ENCODE measurements around the gene CMIP. TPM values are rescaled to one million over a fixed set of nuclear protein-coding genes. Genes with fewer than 3 reads are reported as not detected.

Gene CMIP
- total RNA-seq, 1 experiment from 2014 or later: 12.7 TPM

- no peaks in the 10 kb centered on the region for H3K79me2 ChIP-seq (ENCODE audit: low read length)
- H3K9ac ChIP-seq (ENCODE audit: low read length): peak overlapping the region; percentile 25
- H3K9me3 ChIP-seq (ENCODE audit: low read length): no peaks in the 10 kb centered on the region
- peak overlapping the region; percentile 25 for H2AFZ ChIP-seq (ENCODE audit: low read length)
- peak; percentile 72 for DNase-seq
- no peak overlapping the region for H3K27ac ChIP-seq (ENCODE audit: low read length)
- H3K9me2 ChIP-seq (replicated peaks; ENCODE audit: insufficient read depth, low read length): no peaks in the 10 kb centered on the region
- no peaks in the 10 kb centered on the region for H3K36me3 ChIP-seq (ENCODE audit: insufficient read depth, low read length)
- H3K27me3 ChIP-seq (ENCODE audit: low read length): no peaks in the 10 kb centered on the region
- peak overlapping the region; percentile 55; the same call in 1 of the 2 replicates for H3K4me3 ChIP-seq (ENCODE audit: low read length)
- peak overlapping the region; percentile 74 for H3K4me2 ChIP-seq (ENCODE audit: low read depth, low read length, poor library complexity, severe bottlenecking)
- H4K20me1 ChIP-seq (ENCODE audit: insufficient read depth, low read depth, low read length): no peaks in the 10 kb centered on the region
- peaks cover 18% of the 10 kb centered on the region for H3K4me1 ChIP-seq (ENCODE audit: low read length)
Measured at GRCh38 chr16:81730090-81731051, 285.8 kb downstream of the CMIP start.

DNA sequence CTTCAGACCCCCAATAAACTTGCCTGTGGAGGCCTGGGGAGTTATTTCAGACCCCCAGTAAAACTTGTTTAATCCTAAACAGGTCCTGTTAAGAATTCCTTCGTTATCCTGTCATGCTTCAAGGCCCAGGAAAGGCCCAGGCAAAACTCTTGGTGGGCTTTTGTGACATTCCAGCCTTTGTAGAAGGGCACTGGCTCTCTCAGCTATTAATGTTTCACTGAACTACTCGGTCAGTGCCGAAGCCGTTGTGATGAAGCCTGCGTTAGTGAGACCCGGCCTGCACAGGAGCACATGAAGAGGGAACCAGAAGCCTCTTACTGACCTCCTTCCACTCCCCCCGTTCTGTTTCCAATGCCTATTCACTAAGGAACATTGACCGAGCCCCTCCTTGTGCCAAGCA is 287.0 kb downstream of the CMIP start:
- Histone ChIP-seq H3K27ac (ENCODE audit: low read length) (no peak overlapping the region), H3K9ac (ENCODE audit: low read length) (no peak overlapping the region), H4K20me1 (ENCODE audit: insufficient read depth, low read depth, low read length) (no peaks in the 10 kb centered on the region), H3K9me2 (replicated peaks; ENCODE audit: insufficient read depth, low read length) (no peaks in the 10 kb centered on the region), H2AFZ (ENCODE audit: low read length) (no peak overlapping the region), H3K27me3 (ENCODE audit: low read length) (no peaks in the 10 kb centered on the region), H3K36me3 (ENCODE audit: insufficient read depth, low read length) (no peaks in the 10 kb centered on the region), H3K9me3 (ENCODE audit: low read length) (no peaks in the 10 kb centered on the region), H3K4me3 (ENCODE audit: low read length) (no peak overlapping the region), H3K4me1 (ENCODE audit: low read length) (peaks cover 18% of the 10 kb centered on the region), H3K4me2 (ENCODE audit: low read depth, low read length, poor library complexity, severe bottlenecking) (no peak overlapping the region), H3K79me2 (ENCODE audit: low read length) (no peaks in the 10 kb centered on the region)
- no peak for DNase-seq

DNA sequence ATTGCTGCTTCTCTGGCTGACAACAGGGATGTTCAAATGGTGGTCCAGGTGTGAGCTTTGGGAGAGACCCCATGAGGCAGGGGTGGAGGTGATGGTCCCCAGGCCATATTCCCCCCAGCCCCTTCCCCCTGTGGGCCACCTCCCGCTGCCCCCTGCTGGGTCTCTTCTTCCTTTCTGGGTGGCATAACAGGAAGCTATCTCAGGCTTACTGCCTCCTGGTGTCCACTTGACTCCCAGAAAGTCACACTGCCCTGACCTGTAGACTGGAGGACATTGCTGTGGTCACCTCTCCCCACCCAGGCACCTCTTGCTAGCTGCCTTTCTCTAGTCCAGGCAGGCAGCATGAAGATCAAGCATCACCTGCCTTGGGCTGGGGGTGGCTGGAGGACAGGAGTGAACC is 288.1 kb downstream of the CMIP start:
- H3K4me2 ChIP-seq (ENCODE audit: low read depth, low read length, poor library complexity, severe bottlenecking): no peak overlapping the region
- DNase-seq: no peak
- no peaks in the 10 kb centered on the region for H3K9me3 ChIP-seq (ENCODE audit: low read length)
- H3K27ac ChIP-seq (ENCODE audit: low read length): no peak overlapping the region
- H3K36me3 ChIP-seq (ENCODE audit: insufficient read depth, low read length): no peaks in the 10 kb centered on the region
- H3K4me3 ChIP-seq (ENCODE audit: low read length): no peak overlapping the region
- H2AFZ ChIP-seq (ENCODE audit: low read length): no peak overlapping the region
- no peaks in the 10 kb centered on the region for H4K20me1 ChIP-seq (ENCODE audit: insufficient read depth, low read depth, low read length)
- peaks cover 17% of the 10 kb centered on the region for H3K4me1 ChIP-seq (ENCODE audit: low read length)
- no peaks in the 10 kb centered on the region for H3K9me2 ChIP-seq (replicated peaks; ENCODE audit: insufficient read depth, low read length)
- H3K79me2 ChIP-seq (ENCODE audit: low read length): no peaks in the 10 kb centered on the region
- H3K27me3 ChIP-seq (ENCODE audit: low read length): no peaks in the 10 kb centered on the region
- H3K9ac ChIP-seq (ENCODE audit: low read length): no peak overlapping the region

DNA sequence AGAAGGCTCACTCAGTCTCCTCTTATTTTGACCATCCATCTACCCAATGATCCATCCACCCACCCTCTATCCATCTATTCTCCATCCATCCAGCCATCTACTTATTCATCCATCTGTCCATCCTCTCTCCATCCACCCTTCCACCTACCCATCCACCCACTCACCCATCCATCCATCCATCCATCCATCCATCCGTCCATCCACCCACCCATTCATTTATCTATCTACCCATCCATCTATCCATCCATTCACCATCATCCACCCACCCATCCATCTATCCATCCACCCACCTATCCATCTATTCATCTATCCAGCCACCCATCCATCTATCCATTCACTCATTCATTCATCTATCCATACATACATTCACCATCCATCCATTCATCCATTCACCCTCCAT is 288.7 kb downstream of the CMIP start:
- no peaks in the 10 kb centered on the region for H3K36me3 ChIP-seq (ENCODE audit: insufficient read depth, low read length)
- no peak overlapping the region for H2AFZ ChIP-seq (ENCODE audit: low read length)
- H3K4me3 ChIP-seq (ENCODE audit: low read length): no peak overlapping the region
- no peaks in the 10 kb centered on the region for H3K9me3 ChIP-seq (ENCODE audit: low read length)
- no peak overlapping the region for H3K9ac ChIP-seq (ENCODE audit: low read length)
- no peaks in the 10 kb centered on the region for H3K27me3 ChIP-seq (ENCODE audit: low read length)
- no peak for DNase-seq
- H4K20me1 ChIP-seq (ENCODE audit: insufficient read depth, low read depth, low read length): no peaks in the 10 kb centered on the region
- no peaks in the 10 kb centered on the region for H3K79me2 ChIP-seq (ENCODE audit: low read length)
- H3K4me2 ChIP-seq (ENCODE audit: low read depth, low read length, poor library complexity, severe bottlenecking): no peak overlapping the region
- peaks cover 21% of the 10 kb centered on the region for H3K4me1 ChIP-seq (ENCODE audit: low read length)
- H3K27ac ChIP-seq (ENCODE audit: low read length): no peak overlapping the region
- no peaks in the 10 kb centered on the region for H3K9me2 ChIP-seq (replicated peaks; ENCODE audit: insufficient read depth, low read length)

- Histone ChIP-seq H3K9me2 (replicated peaks; ENCODE audit: insufficient read depth, low read length) (no peaks in the 10 kb centered on the region), H3K4me3 (ENCODE audit: low read length) (no peak overlapping the region), H3K4me2 (ENCODE audit: low read depth, low read length, poor library complexity, severe bottlenecking) (no peak overlapping the region), H3K27me3 (ENCODE audit: low read length) (no peaks in the 10 kb centered on the region), H2AFZ (ENCODE audit: low read length) (no peak overlapping the region), H3K9me3 (ENCODE audit: low read length) (no peaks in the 10 kb centered on the region), H3K9ac (ENCODE audit: low read length) (no peak overlapping the region), H3K4me1 (ENCODE audit: low read length) (peaks cover 36% of the 10 kb centered on the region), H3K27ac (ENCODE audit: low read length) (no peak overlapping the region), H3K36me3 (ENCODE audit: insufficient read depth, low read length) (no peaks in the 10 kb centered on the region), H4K20me1 (ENCODE audit: insufficient read depth, low read depth, low read length) (no peaks in the 10 kb centered on the region), H3K79me2 (ENCODE audit: low read length) (peaks cover 8% of the 10 kb centered on the region)
- no peak for DNase-seq
Measured at GRCh38 chr16:81734632-81735434, 290.2 kb downstream of the CMIP start.

DNA sequence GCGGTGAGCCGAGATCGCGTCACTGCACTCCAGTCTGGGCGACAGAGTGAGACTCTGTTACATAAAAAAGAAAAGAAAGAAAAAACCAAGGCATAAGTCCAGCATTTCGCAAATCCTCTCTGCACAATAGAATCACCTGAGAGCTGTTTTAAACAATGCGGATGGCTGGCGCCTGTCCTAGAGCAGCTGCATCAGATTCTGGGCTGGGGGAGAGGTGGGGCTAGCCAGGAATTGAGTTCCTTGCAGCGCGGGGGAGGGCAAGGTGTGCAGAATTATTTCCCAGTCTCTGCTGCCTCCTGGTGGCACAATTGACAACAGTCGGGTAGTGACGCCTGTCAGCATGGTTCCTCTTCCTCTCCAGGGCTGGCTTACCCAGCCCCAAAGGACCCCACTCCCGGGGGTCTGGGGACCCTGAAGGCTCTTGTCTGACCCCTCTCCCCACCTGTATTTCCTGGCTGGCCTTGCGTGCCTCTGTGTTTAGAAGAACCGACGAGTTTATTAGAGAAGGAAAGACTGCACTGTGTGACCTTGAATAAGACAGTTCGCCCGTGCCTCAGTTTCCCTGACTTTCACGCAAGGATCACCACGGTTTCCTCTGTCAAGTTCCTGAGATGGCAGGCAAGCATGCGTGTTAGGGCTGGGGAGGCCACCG is 293.4 kb downstream of the CMIP start:
- Histone ChIP-seq H3K9me2 (replicated peaks; ENCODE audit: insufficient read depth, low read length) (no peaks in the 10 kb centered on the region), H3K9ac (ENCODE audit: low read length) (peak overlapping the region; percentile 97), H3K4me3 (ENCODE audit: low read length) (peak overlapping the region; percentile 86), H4K20me1 (ENCODE audit: insufficient read depth, low read depth, low read length) (no peaks in the 10 kb centered on the region), H2AFZ (ENCODE audit: low read length) (peak overlapping the region; percentile 37; the same call in 1 of the 2 replicates), H3K27ac (ENCODE audit: low read length) (peak overlapping the region; percentile 97), H3K9me3 (ENCODE audit: low read length) (no peaks in the 10 kb centered on the region), H3K4me1 (ENCODE audit: low read length) (peaks cover 52% of the 10 kb centered on the region), H3K27me3 (ENCODE audit: low read length) (no peaks in the 10 kb centered on the region), H3K79me2 (ENCODE audit: low read length) (peaks cover 37% of the 10 kb centered on the region), H3K4me2 (ENCODE audit: low read depth, low read length, poor library complexity, severe bottlenecking) (peak overlapping the region; percentile 98), H3K36me3 (ENCODE audit: insufficient read depth, low read length) (no peaks in the 10 kb centered on the region)
- DNase-seq: peak; percentile 95

- Histone ChIP-seq H3K4me2 (ENCODE audit: low read depth, low read length, poor library complexity, severe bottlenecking) (peak overlapping the region; percentile 98), H3K4me3 (ENCODE audit: low read length) (peak overlapping the region; percentile 86), H3K79me2 (ENCODE audit: low read length) (peaks cover 45% of the 10 kb centered on the region), H3K27me3 (ENCODE audit: low read length) (no peaks in the 10 kb centered on the region), H3K9ac (ENCODE audit: low read length) (peak overlapping the region; percentile 97), H3K27ac (ENCODE audit: low read length) (peak overlapping the region; percentile 97), H3K9me2 (replicated peaks; ENCODE audit: insufficient read depth, low read length) (no peaks in the 10 kb centered on the region), H3K4me1 (ENCODE audit: low read length) (peaks cover 55% of the 10 kb centered on the region), H2AFZ (ENCODE audit: low read length) (no peak overlapping the region), H4K20me1 (ENCODE audit: insufficient read depth, low read depth, low read length) (no peaks in the 10 kb centered on the region), H3K9me3 (ENCODE audit: low read length) (no peaks in the 10 kb centered on the region), H3K36me3 (ENCODE audit: insufficient read depth, low read length) (no peaks in the 10 kb centered on the region)
- DNase-seq: peak; percentile 94
Measured at GRCh38 chr16:81738783-81739496, 294.3 kb downstream of the CMIP start.
